ENCODE results near the gene ADAMTS4.

The ADAMTS4 gene

GRCh38 chr1:161219078-161219892, 20.4 kb upstream of the ADAMTS4 start:
- DNase-seq = no peak

GRCh38 chr1:161218301-161219077, 19.6 kb upstream of the ADAMTS4 start:
- no peak for DNase-seq

GRCh38 chr1:161217831-161218230, 19.0 kb upstream of the ADAMTS4 start:
- DNase-seq = no peak

- no peak for DNase-seq
These were observed 18.3 kb upstream of the ADAMTS4 start for GRCh38 chr1:161216945-161217712.

- no peak for DNase-seq
These were observed 16.2 kb upstream of the ADAMTS4 start, which contains the start of gene FCER1G for GRCh38 chr1:161215076-161215475. Gene FCER1G, plus strand, starts transcription at chr1:161215295. Its CDS starts 27 bp downstream, at chr1:161215322.

- DNase-seq = no peak
These were observed 15.5 kb upstream of the ADAMTS4 start for GRCh38 chr1:161214369-161214768.

- DNase-seq = peak; percentile 83
These were observed 11.0 kb upstream of the ADAMTS4 start for GRCh38 chr1:161209790-161210409.

- DNase-seq = no peak
These were observed 8.3 kb upstream of the ADAMTS4 start for GRCh38 chr1:161207173-161207572.

- DNase-seq = no peak
These were observed 7.7 kb upstream of the ADAMTS4 start for GRCh38 chr1:161206411-161207140.

GRCh38 chr1:161201836-161202712, 3.2 kb upstream of the ADAMTS4 start, which contains the start of gene NDUFS2:
Gene NDUFS2, plus strand, starts transcription at chr1:161202367. Its CDS starts 19 bp downstream, at chr1:161202386.
- DNase-seq = peak; percentile 93

- DNase-seq = no peak
These were observed 2.4 kb upstream of the ADAMTS4 start for GRCh38 chr1:161200992-161201835.

- DNase-seq = peak; percentile 75
These were observed 1.7 kb upstream of the ADAMTS4 start for GRCh38 chr1:161200421-161200991.

GRCh38 chr1:161199506-161200139, 769 bp upstream of the ADAMTS4 start:
- no peak for DNase-seq

- no peak for DNase-seq
These were observed 509 bp downstream of the ADAMTS4 start for GRCh38 chr1:161198194-161198896.

- DNase-seq = no peak
These were observed 1.2 kb downstream of the ADAMTS4 start for GRCh38 chr1:161197560-161198193.

- DNase-seq = no peak
These were observed 2.1 kb downstream of the ADAMTS4 start for GRCh38 chr1:161196521-161197451.

- no peak for DNase-seq
These were observed 2.7 kb downstream of the ADAMTS4 start for GRCh38 chr1:161196111-161196510.

All from activated CD8-positive, alpha-beta memory T cell treated with anti-CD3 and anti-CD28 coated beads for 24 hours (primary cell).